ENCODE data around the gene GALNT16.
"Not testable (repeated sequence)": the region's sequence is repeated elsewhere in the genome, so short reads cannot be mapped to it uniquely, and the experiment has no call there.

Gene GALNT16

GRCh38 chr14:69259527-69260189, at the start of gene GALNT16:
Gene GALNT16, plus strand, starts transcription at chr14:69260158. Its CDS starts 133 bp downstream, at chr14:69260291.
- peak; percentile 63 to 92 (median 80) for DNase-seq

GRCh38 chr14:69214393-69214792, 45.6 kb upstream of the GALNT16 start:
- peak in 2 of 3 experiments; percentile 21 to 28 for DNase-seq

- not testable (repeated sequence) for DNase-seq
Observed at GRCh38 chr14:69217663-69218062, 42.3 kb upstream of the GALNT16 start.

- DNase-seq = no peak
Observed at GRCh38 chr14:69224946-69225345, 35.0 kb upstream of the GALNT16 start.

- DNase-seq = no peak
Observed at GRCh38 chr14:69226178-69226577, 33.8 kb upstream of the GALNT16 start.

- no peak for DNase-seq
Observed at GRCh38 chr14:69226736-69227135, 33.2 kb upstream of the GALNT16 start.

GRCh38 chr14:69231486-69231885, 28.5 kb upstream of the GALNT16 start:
- DNase-seq = no peak

GRCh38 chr14:69232388-69232787, 27.6 kb upstream of the GALNT16 start:
- DNase-seq = no peak

GRCh38 chr14:69234106-69234505, 25.9 kb upstream of the GALNT16 start:
- DNase-seq = no peak

GRCh38 chr14:69235708-69236107, 24.2 kb upstream of the GALNT16 start:
- DNase-seq = no peak

GRCh38 chr14:69237142-69237541, 22.8 kb upstream of the GALNT16 start:
- peak in 1 of 3 experiments; percentile 24 for DNase-seq

- peak in 1 of 3 experiments; percentile 68 for DNase-seq
Observed at GRCh38 chr14:69237584-69237983, 22.4 kb upstream of the GALNT16 start.

- DNase-seq = no peak
Observed at GRCh38 chr14:69238883-69239282, 21.1 kb upstream of the GALNT16 start.

- no peak for DNase-seq
Observed at GRCh38 chr14:69240527-69241173, 19.3 kb upstream of the GALNT16 start.

- DNase-seq = no peak
Observed at GRCh38 chr14:69241577-69241976, 18.4 kb upstream of the GALNT16 start.

GRCh38 chr14:69242311-69243224, 17.4 kb upstream of the GALNT16 start:
- DNase-seq = peak; percentile 43 to 82 (median 78)

- no peak for DNase-seq
Observed at GRCh38 chr14:69244946-69245345, 15.0 kb upstream of the GALNT16 start.

GRCh38 chr14:69246331-69246730, 13.6 kb upstream of the GALNT16 start:
- DNase-seq = peak in 1 of 3 experiments; percentile 92

- no peak for DNase-seq
Observed at GRCh38 chr14:69247676-69248440, 12.1 kb upstream of the GALNT16 start.

GRCh38 chr14:69249603-69250002, 10.4 kb upstream of the GALNT16 start:
- no peak for DNase-seq

- DNase-seq = no peak
Observed at GRCh38 chr14:69252851-69253250, 7.1 kb upstream of the GALNT16 start.

GRCh38 chr14:69259168-69259526, 811 bp upstream of the GALNT16 start:
- peak in 1 of 3 experiments; percentile 48 for DNase-seq
